ENCODE measurements around the gene LITAF. TPM values are rescaled to one million over a fixed set of nuclear protein-coding genes. Genes with fewer than 3 reads are reported as not detected.

The LITAF gene
- polyA plus RNA-seq, 2 of the 4 experiments (the other 2 are of a cell fraction) = 197 to 227 TPM

- POLR2A ChIA-PET = no interaction called here
- CTCF ChIA-PET = no interaction called here
Measured at GRCh38 chr16:11557801-11558200, 28.9 kb downstream of the LITAF start.

DNA sequence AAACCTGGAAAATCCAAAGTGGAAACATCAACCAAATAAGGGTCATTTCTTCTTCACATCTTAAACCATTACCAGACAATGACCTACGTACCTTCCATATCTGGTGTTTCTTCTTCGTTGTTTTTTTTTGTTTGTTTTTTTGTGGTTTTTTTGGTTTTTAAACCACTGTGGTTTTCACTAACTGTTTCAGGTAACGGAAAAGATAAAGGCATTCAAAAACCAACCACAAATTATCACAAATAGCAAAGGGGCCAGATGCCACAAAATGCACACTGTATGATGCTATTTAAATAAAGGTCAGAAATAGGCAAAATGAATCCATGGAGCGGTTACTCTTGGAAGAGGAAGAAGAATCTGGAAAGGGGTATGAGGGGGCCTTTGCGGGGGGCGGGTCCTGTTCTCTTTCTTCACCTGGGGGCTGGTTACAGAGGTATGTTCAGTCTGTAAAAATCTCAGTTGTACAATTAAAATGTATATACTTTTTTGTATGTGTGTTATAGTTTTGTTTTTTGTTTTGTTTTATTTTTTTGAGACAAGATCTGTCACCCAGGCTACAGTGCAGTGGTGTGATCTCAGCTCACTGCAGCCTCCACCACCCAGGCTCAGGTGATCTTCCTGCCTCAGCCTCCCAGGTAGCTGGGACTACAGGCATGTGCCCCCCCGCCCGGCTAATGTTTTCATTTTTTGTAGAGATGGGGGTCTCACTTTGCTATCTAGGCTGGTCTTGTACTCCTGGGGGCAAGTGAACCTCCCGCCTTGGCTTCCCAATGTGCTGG is 29.6 kb downstream of the LITAF start:
- CTCF ChIA-PET = no interaction called here
- POLR2A ChIA-PET = no interaction called here

More at GRCh38 chr16:11557801-11558200, 28.9 kb downstream of the LITAF start:
- H3K9me3 ChIP-seq = peaks cover 40% of the 10 kb centered on the region
- FAIRE-seq (no peak), DNase-seq (ENCODE audit: low read depth in 1 of 2, low spot score in 1 of 2) (no peak), ATAC-seq (no peak)
- no peak for TF ChIP-seq RAD21 (conservative IDR thresholded peaks at IDR 0.05 in 1 of 2, IDR thresholded peaks at IDR 0.05 in 1 of 2)
- no peak for TF ChIP-seq EHF (CRISPR knock-in tag; IDR thresholded peaks at IDR 0.05)
- no peak for TF ChIP-seq HOXB13 (CRISPR knock-in tag; IDR thresholded peaks at IDR 0.05; ENCODE audit: low read depth)
- no peak for TF ChIP-seq EP300 (IDR thresholded peaks at IDR 0.05)
- TF ChIP-seq RCOR1 (IDR thresholded peaks at IDR 0.05; ENCODE audit: low read depth, low read length) = no peak
- no peak for TF ChIP-seq BCL3 (IDR thresholded peaks at IDR 0.05)
- H3K4me2 ChIP-seq = no peak overlapping the region
- 84% methylated on average over 6 of the region's 6 CpGs for WGBS (ENCODE audit: missing lambda C conversion rate)
- no peak overlapping the region for H3K4me3 ChIP-seq
- H3K4me1 ChIP-seq = peaks cover 48% of the 10 kb centered on the region
- 0 out of 6 replicates have a peak overlapping the region, but pooled peaks of 1 of the 2 experiments have one; percentile 29 for H3K27ac ChIP-seq

GRCh38 chr16:11556214-11556819 is 30.4 kb downstream of the LITAF start:
- FAIRE-seq (no peak), DNase-seq (ENCODE audit: low read depth in 1 of 2, low spot score in 1 of 2) (peak in 1 of 2 experiments; percentile 42), ATAC-seq (no peak)
- TF ChIP-seq TP53 (CRISPR knock-in tag; IDR thresholded peaks at IDR 0.05) (no peak), HOXB5 (CRISPR knock-in tag; IDR thresholded peaks at IDR 0.05) (no peak), POLR2AphosphoS2 (conservative IDR thresholded peaks at IDR 0.05; ENCODE audit: low read length) (no peak)
- Histone ChIP-seq H3K4me1 (peaks cover 48% of the 10 kb centered on the region), H3K4me3 (no peak overlapping the region), H3K4me2 (no peak overlapping the region), H3K27ac (no peak overlapping the region), H3K9me3 (peaks cover 40% of the 10 kb centered on the region)
- POLR2A ChIA-PET = interaction anchor here (1.5 kb wide), 1 partner anchor 84 kb away, joined by 3 read pairs; no protein-coding TSS in a partner anchor
- CTCF ChIA-PET = interaction anchor here (0.6 kb wide), 1 partner anchor 23 kb away, joined by 6 read pairs; no protein-coding TSS in a partner anchor
- WGBS (ENCODE audit: missing lambda C conversion rate) = 95% methylated on average over 13 of the region's 13 CpGs

More for the DNA sequence above, 29.6 kb downstream of the LITAF start:
- FAIRE-seq (no peak), DNase-seq (ENCODE audit: low read depth in 1 of 2, low spot score in 1 of 2) (no peak), ATAC-seq (no peak)
- no peak for TF ChIP-seq ESRRA (IDR thresholded peaks at IDR 0.05; ENCODE audit: borderline replicate concordance, low read length)
- no peak for TF ChIP-seq MAZ (IDR thresholded peaks at IDR 0.05; ENCODE audit: borderline replicate concordance, low read depth, low read length)
- TF ChIP-seq ATOH8 (CRISPR knock-in tag; IDR thresholded peaks at IDR 0.05; ENCODE audit: low read depth) = no peak
- TF ChIP-seq KDM5A (IDR thresholded peaks at IDR 0.05) = no peak
- TF ChIP-seq CTCF (IDR thresholded peaks at IDR 0.05) = no peak
- no peak for TF ChIP-seq NPAS2 (CRISPR knock-in tag; IDR thresholded peaks at IDR 0.05; ENCODE audit: borderline replicate concordance)
- no peak for TF ChIP-seq GATA3 (IDR thresholded peaks at IDR 0.05; ENCODE audit: borderline replicate concordance)
- TF ChIP-seq EHF (CRISPR knock-in tag; IDR thresholded peaks at IDR 0.05) = no peak
- no peak for TF ChIP-seq NR3C1 (IDR thresholded peaks at IDR 0.05)
- TF ChIP-seq RAD21 (conservative IDR thresholded peaks at IDR 0.05 in 1 of 2, IDR thresholded peaks at IDR 0.05 in 1 of 2) = no peak
- Histone ChIP-seq H3K4me3 (no peak overlapping the region), H3K4me2 (no peak overlapping the region), H3K9me3 (peaks cover 40% of the 10 kb centered on the region), H3K4me1 (peaks cover 48% of the 10 kb centered on the region), H3K27ac (no peak overlapping the region)
- 85% methylated on average over 9 of the region's 9 CpGs for WGBS (ENCODE audit: missing lambda C conversion rate)

Data from A549 (cell line).